ENCODE measurements around the gene CFAP299.

The CFAP299 gene

DNA sequence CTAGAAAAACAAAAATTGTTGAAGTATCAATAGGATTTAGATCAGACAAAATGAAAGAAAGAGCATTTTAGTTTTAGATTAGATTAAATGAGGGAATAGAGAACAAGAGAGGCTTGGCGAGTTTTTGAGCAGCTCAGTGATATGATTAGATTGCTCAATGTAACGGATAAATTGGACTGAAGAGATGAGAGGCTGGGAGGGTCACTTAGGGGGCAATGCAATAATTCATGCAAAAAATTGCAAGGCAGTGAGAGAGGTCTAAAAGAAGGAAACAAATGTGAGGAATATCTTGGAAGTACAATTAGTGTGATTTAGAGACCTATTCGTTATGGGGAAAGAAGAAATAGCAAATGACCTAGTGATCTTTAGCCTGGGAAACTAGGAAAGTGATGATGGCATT, 644.7 kb downstream of the CFAP299 start:
- no peak for DNase-seq

DNA sequence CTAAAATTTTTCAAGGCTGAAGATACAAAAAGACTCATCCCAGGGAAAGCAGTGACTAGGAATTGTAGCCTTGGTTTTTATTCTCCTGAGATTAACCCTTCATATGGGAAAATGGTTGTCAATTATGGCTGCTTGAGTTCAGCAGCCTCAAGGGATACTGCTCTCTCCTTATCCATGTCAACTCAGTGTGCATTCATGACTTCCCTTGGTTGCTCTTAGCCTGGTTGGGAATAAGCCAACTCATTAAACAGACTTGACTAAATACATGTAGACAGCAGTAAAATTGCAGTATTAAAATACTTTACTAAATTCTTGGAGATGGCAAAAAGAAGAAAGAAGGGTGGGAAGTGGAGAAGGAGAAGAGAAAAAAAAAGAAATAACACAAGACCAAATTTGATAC, 650.5 kb downstream of the CFAP299 start:
- no peak for DNase-seq

- DNase-seq = no peak
Measured at GRCh38 chr4:80989921-80990544, 654.5 kb downstream of the CFAP299 start.

GRCh38 chr4:80990851-80991250, 655.3 kb downstream of the CFAP299 start:
- no peak for DNase-seq

DNA sequence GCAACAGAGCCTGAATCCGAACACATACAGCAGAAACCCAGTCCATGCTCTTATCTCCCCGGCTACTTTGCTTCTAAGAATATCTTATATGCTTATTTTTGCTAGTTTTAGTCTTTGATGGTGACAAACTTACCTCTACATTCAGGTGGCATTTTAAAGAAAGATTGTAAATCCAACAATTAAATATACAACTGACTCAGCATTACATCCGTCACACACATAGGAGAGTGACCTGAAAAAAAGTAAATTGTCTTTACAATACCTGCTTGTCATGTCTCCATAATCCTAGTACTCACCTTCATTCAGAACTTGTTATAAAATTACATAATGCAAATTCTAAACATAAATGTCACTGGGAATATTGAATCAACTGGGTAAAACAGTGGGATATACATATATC, 664.4 kb downstream of the CFAP299 start:
- no peak for DNase-seq

DNA sequence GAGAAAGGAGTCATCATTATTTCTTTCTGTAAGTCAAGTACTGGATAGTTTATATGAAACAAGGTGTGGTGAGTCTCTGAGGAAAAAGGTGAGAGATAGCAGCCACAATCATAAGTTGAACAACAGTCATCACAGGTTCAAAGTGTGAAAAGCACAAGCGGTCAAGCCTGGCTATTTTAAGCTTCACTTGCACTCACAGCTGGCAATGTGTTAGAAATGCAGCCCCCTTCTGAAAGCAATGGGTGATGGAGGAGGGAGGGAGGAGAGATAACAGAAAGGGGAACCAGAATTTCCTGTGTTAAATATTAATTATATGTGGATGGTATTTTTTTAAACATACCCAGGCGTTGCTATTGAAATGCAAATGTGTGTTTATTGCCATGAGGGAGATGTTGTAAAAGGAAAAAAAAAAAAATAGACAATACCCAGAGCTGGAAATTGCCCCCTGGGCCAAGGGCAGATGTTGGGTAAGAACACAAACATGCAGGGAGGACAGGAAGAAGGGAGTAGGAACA, 668.1 kb downstream of the CFAP299 start:
- no peak for DNase-seq

- DNase-seq = no peak
Measured at GRCh38 chr4:81007417-81007816, 671.9 kb downstream of the CFAP299 start.

Measured in activated naive CD4-positive, alpha-beta T cell treated with anti-CD3 and anti-CD28 coated beads, Interleukin-2, amount 50 U/mL, for 16 hours (primary cell).